Transverse colon (tissue), 3 donors: Measurements from ENCODE around the gene ZNF654.

Source experiments
- CTCF ChIP-seq, 5 experiments: fragments of 200-600 bp in 3 of 5; fragments of 450-650 bp in 2 of 5; sonication (generic) in 3 of 5; IDR thresholded peaks; 1 replicate in 2 of 5; 2 replicates in 3 of 5; pipeline ENCODE4 v1.5.1; 2016 to 2017; ENCODE audit warnings: antibody characterized with exemption in 5 of 5, inconsistent platforms in 3 of 5, mild to moderate bottlenecking in 2 of 5, moderate library complexity in 1 of 5
- POLR2A ChIP-seq: fragments of 450-650 bp; IDR thresholded peaks from one replicate; pipeline ENCODE4 v1.6.1; 2016; ENCODE audit warnings: antibody characterized with exemption, mild to moderate bottlenecking, moderate library complexity

- TF ChIP-seq CTCF (IDR thresholded peaks at IDR 0.05) (no peak), POLR2A (no peak)
These were observed 14.6 kb upstream of the ZNF654 start for GRCh38 chr3:88044411-88044810.
